Naive thymus-derived CD8-positive, alpha-beta T cell (primary cell): Measurements from ENCODE around the gene CD300LG. TPM values are rescaled to one million over a fixed set of nuclear protein-coding genes. Genes with fewer than 3 reads are reported as not detected.
A peak's percentile ranks its signal among the peaks of the same experiment; 100 is the strongest.
"Not testable (repeated sequence)": the region's sequence is repeated elsewhere in the genome, so short reads cannot be mapped to it uniquely, and the experiment has no call there.

Experiments used
- ATAC-seq, 2 donors: fragments of 150-1000 bp; cut with Tn5 transposase in 1 of 2; sonication (Bioruptor Pico), chemical (Tn5 transposase) in 1 of 2; 1 replicate in 1 of 2; 2 replicates in 1 of 2; pipeline ENCODE4 v1.10.0; 2021; ENCODE audit warnings: mild to moderate bottlenecking in 2 of 2, moderate library complexity in 2 of 2
- POLR2A ChIA-PET: fragments of 350-600 bp; sonication (Branson Sonifier 250); formaldehyde crosslinking; loops from one replicate; lab custom pipeline; 2021; ENCODE audit warnings: antibody characterized with exemption; lab: Charles Lee
- DNase-seq, 10 donors: peaks; one replicate each; pipeline versions ENCODE4 v3.0.0 to v3.0.0-alpha.2; 2020 to 2022
- H3K27ac Mint-ChIP-seq, 10 donors: one replicate each; pipeline ENCODE4 v1.8.0; 2020 to 2022; ENCODE audit warnings: mild to moderate bottlenecking in 10 of 10, mixed read lengths in 10 of 10, moderate library complexity in 4 of 10, inconsistent platforms in 1 of 10
- H3K27me3 Mint-ChIP-seq, 5 donors: one replicate each; pipeline ENCODE4 v1.8.0; 2021 to 2022; ENCODE audit warnings: mixed read lengths in 5 of 5
- H3K36me3 Mint-ChIP-seq, 3 donors: one replicate each; pipeline ENCODE4 v1.8.0; 2020 to 2022; ENCODE audit warnings: mixed read lengths in 3 of 3, mild to moderate bottlenecking in 2 of 3, inconsistent platforms in 1 of 3
- H3K4me1 Mint-ChIP-seq, 4 donors: one replicate each; pipeline ENCODE4 v1.8.0; 2021 to 2022; ENCODE audit warnings: mixed read lengths in 4 of 4
- H3K4me3 Mint-ChIP-seq, 10 donors: one replicate each; pipeline ENCODE4 v1.8.0; 2020 to 2022; ENCODE audit warnings: mild to moderate bottlenecking in 10 of 10, mixed read lengths in 10 of 10, moderate library complexity in 6 of 10, inconsistent platforms in 1 of 10
- H3K9me3 Mint-ChIP-seq, 9 donors: one replicate each; pipeline ENCODE4 v1.8.0; 2020 to 2022; ENCODE audit warnings: mixed read lengths in 9 of 9, mild to moderate bottlenecking in 3 of 9, inconsistent platforms in 1 of 9, moderate library complexity in 1 of 9
- polyA plus RNA-seq, 3 donors: library from polyadenylated mRNA; unstranded; fragments of 300-500 nt; fragmentation: Illumina TruSeq; gene quantifications; one replicate each; pipeline ENCODE4 v1.2.3, GENCODE V29; 2021
- total RNA-seq, 8 experiments: library from RNA in 2 of 8; stranded (reverse) in 2 of 8; gene quantifications; one replicate each; pipeline ENCODE4 v1.2.3 and lab custom pipeline; 2021 to 2026

Gene CD300LG
- total and polyA plus RNA-seq, 5 experiments from 2014 or later, result not detected

- Mint-ChIP-seq H3K4me3 (peak overlapping the region; percentile 4 to 84 (median 54)), H3K27ac (peak overlapping the region in 1 of 10 donors; percentile 48), H3K27me3 (peaks cover 10 to 28% (median 26%) of the 10 kb centered on the region in 5 donors), H3K36me3 (peaks cover 0 to 4% (median 0%) of the 10 kb centered on the region in 3 donors), H3K4me1 (peaks cover 6 to 17% (median 12%) of the 10 kb centered on the region in 4 donors), H3K9me3 (no peaks in the 10 kb centered on the region)
- no peak for DNase-seq
- ATAC-seq, result no peak
- POLR2A ChIA-PET, result no interaction called here
Measured at GRCh38 chr17:43830510-43831140, 16.4 kb upstream of the CD300LG start.

- peak overlapping the region; percentile 72 to 85 (median 81) for H3K4me3 Mint-ChIP-seq
- H3K27ac Mint-ChIP-seq, result peak overlapping the region in 2 of 10 donors; percentile 9 to 50
- peaks cover 9 to 38% (median 35%) of the 10 kb centered on the region in 5 donors for H3K27me3 Mint-ChIP-seq
- H3K9me3 Mint-ChIP-seq, result no peaks in the 10 kb centered on the region
- DNase-seq, result no peak
- ATAC-seq, result no peak
- POLR2A ChIA-PET, result no interaction called here
- peaks cover 0 to 4% (median 0%) of the 10 kb centered on the region in 3 donors for H3K36me3 Mint-ChIP-seq
- peaks cover 6 to 17% (median 12%) of the 10 kb centered on the region in 4 donors for H3K4me1 Mint-ChIP-seq
Measured at GRCh38 chr17:43831633-43832032, 15.3 kb upstream of the CD300LG start.

DNA sequence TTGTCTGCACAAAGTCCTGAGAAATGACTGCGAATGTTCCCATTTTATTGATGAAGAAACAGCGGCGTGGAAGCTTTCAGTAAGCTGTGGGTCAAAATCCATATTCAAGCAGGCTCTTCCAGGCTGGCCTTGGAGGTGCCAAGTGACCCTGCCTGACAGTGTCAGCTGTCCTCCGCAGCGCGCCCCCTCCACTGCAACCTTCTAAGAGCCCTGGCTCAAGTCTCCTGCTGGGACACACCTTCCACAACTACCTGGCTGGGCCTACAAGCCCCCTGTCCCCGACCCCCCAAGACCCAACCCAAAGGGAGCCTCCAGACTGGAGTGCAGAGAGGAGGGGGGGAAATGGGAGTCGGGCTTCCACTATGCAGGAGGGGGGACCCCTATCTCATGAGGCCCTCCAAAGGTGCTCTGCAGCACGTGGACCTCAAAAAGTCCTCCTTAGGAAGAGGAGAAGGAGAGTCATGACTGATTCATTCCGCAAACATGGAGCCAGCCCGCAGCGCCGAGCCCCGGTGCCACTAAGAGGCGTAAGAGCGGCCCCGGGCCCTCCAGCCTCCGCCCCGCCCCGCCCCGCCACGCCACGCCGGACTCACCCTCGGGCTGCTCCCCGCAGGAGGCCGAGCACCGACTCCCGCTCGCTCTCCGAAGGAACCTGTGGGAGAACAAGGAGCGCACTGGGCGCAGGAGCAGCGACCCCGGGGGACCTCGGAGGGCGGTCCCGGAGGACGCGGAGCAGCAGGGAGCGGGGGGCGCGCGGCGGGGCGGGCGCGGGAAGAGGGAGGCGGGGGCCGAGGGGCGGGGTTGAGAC is 14.6 kb upstream of the CD300LG start:
- Mint-ChIP-seq H3K36me3 (peaks cover 0 to 4% (median 0%) of the 10 kb centered on the region in 3 donors), H3K27ac (peak overlapping the region in 3 of 10 donors; percentile 9 to 67 (median 59)), H3K27me3 (peaks cover 10 to 41% (median 36%) of the 10 kb centered on the region in 5 donors), H3K4me3 (peak overlapping the region; percentile 72 to 85 (median 80)), H3K4me1 (peaks cover 6 to 17% (median 12%) of the 10 kb centered on the region in 4 donors), H3K9me3 (no peaks in the 10 kb centered on the region)
- DNase-seq, result peak in 2 of 10 donors; percentile 9 to 20
- ATAC-seq, result peak; percentile 32 to 40
- POLR2A ChIA-PET, result no interaction called here

DNA sequence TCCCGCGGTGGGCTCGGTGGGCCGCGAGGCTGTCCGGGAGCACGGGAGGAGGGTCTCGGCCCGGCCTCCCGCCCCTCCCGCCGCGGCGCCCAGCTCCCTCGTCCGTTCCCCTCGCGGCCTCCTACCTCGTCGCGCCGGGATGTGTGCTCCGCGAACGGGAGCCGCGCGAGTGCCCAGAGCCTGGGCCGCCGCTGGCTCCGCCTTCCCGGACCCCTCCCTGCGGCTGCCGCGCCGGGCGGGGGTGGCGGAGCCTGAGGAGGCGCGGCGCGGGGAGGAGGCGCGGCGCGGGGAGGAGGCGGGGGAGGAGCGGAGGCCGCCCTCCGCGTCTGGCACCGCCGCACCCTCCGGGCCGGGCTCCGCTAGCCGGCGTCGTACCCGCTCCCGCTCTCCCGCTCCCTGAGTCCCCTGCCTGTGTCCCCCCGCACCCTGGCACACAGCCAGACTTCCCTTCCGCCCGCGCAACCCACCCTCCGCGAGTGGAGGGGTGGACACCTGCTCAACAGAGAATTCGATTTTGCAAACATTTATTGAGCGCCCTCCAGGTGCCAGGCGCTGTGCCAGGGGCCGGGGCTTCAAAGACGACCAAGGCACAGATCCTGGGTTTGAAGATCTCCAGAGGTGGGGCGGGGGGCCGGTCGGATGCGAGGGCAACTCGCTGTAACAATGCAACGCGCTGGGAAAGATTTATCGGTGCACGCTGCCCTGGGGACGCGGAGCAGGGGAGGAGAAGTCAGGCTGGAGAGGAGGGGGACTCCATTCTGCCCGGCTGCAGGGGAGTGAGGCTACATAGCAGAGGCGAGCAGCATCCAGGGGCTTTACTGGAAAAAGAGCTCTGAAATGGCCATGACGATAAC is 13.8 kb upstream of the CD300LG start, which contains the start of gene MPP3:
MPP3 (minus strand) TSS at position 171 of the 854 bp plus-strand sequence. CDS start 1,240 bp downstream, outside the sequence.
- H3K27me3 Mint-ChIP-seq, result peaks cover 11 to 43% (median 36%) of the 10 kb centered on the region in 5 donors
- H3K9me3 Mint-ChIP-seq, result no peaks in the 10 kb centered on the region
- ATAC-seq (peak; percentile 85 to 93), DNase-seq (peak in 9 of 10 donors; percentile 26 to 72 (median 45))
- H3K4me1 Mint-ChIP-seq, result peaks cover 6 to 17% (median 12%) of the 10 kb centered on the region in 4 donors
- peaks cover 0 to 4% (median 0%) of the 10 kb centered on the region in 3 donors for H3K36me3 Mint-ChIP-seq
- POLR2A ChIA-PET, result no interaction called here
- peak within 1 kb of the TSS in 3 of 10 donors; percentile 31 to 67 (median 59) for H3K27ac Mint-ChIP-seq
- H3K4me3 Mint-ChIP-seq, result peak within 1 kb of the TSS; percentile 77 to 88 (median 84)

DNA sequence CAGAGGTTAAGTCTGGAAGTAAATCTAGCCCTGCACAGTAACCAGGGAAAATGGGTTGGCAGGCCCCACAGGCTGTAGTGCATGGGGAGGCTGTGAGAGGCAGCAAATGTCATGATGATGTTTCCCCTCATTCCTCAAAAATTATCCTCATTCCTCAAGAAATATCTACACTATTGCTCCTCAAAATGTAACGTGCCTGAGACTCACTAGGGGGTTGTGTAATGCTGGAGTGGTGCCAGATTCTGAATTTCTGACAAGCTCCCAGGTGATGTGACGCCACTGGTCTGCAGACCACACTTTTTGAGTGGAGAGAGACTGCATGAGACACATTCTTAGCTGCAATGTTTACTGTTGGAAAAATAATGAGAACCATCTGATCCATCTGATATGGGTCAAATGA is 12.9 kb upstream of the CD300LG start:
- Mint-ChIP-seq H3K27ac (peak overlapping the region in 1 of 10 donors; percentile 10), H3K4me3 (peak overlapping the region in 9 of 10 donors; percentile 43 to 88 (median 83)), H3K4me1 (peaks cover 6 to 17% (median 12%) of the 10 kb centered on the region in 4 donors), H3K36me3 (peaks cover 0 to 4% (median 0%) of the 10 kb centered on the region in 3 donors), H3K9me3 (no peaks in the 10 kb centered on the region), H3K27me3 (peaks cover 11 to 43% (median 41%) of the 10 kb centered on the region in 5 donors)
- POLR2A ChIA-PET, result interaction anchor here (0.6 kb wide), 1 partner anchor 423 kb away, joined by 6 read pairs; no protein-coding TSS in a partner anchor
- DNase-seq (no peak), ATAC-seq (no peak)

DNA sequence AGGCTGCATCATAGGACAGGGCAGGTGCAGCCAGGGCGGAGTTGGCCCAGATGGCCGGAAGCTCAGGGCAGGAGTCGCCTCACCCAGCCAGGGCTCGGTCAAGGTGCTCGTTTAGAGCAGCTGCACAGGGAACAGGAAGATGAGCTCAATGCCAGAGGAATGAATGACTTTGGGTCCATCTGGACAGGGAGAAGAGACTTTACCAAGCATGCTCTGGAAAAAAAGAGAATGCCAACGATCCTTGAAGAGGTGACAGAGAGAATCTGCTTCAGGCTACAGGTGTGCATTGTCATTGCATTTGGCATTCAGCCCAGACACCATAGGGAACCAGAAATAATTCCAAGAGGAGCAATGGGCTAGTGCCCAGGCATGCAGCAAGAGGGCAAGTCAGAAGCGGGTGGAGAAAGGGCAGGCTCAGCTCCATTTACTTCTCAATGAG is 7.3 kb upstream of the CD300LG start:
- Mint-ChIP-seq H3K9me3 (no peaks in the 10 kb centered on the region), H3K36me3 (no peaks in the 10 kb centered on the region), H3K4me3 (no peak overlapping the region), H3K27me3 (peaks cover 13 to 51% (median 29%) of the 10 kb centered on the region in 5 donors), H3K27ac (no peak overlapping the region), H3K4me1 (peaks cover 0 to 2% (median 0%) of the 10 kb centered on the region in 4 donors)
- POLR2A ChIA-PET, result no interaction called here
- no peak for ATAC-seq
- DNase-seq, result no peak

DNA sequence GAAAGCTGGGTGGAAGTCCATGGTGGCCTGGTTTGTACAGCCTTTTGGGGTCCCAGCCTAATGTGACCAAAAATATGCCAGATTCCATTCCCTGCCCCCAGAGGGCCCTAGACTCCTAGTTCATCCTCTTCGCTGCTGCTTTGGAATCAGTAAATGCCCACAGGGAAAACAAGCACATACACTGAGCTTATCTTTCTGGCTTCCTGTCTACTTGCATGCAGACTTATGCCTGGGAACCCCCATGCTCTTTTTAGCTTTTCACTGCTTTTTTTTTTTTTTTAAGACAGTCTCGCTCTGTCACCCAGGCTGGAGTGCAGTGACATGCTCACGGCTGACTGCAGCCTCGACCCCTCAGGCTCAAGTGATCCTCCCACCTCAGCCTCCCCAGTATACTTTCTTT is 6.2 kb upstream of the CD300LG start:
- Mint-ChIP-seq H3K36me3 (no peaks in the 10 kb centered on the region), H3K9me3 (no peaks in the 10 kb centered on the region), H3K27me3 (peaks cover 10 to 42% (median 26%) of the 10 kb centered on the region in 5 donors), H3K4me1 (peaks cover 0 to 2% (median 0%) of the 10 kb centered on the region in 4 donors), H3K4me3 (no peak overlapping the region), H3K27ac (no peak overlapping the region)
- POLR2A ChIA-PET, result interaction anchor here (0.5 kb wide), 1 partner anchor 199 kb away, joined by 3 read pairs; no protein-coding TSS in a partner anchor
- DNase-seq (no peak), ATAC-seq (no peak)

DNA sequence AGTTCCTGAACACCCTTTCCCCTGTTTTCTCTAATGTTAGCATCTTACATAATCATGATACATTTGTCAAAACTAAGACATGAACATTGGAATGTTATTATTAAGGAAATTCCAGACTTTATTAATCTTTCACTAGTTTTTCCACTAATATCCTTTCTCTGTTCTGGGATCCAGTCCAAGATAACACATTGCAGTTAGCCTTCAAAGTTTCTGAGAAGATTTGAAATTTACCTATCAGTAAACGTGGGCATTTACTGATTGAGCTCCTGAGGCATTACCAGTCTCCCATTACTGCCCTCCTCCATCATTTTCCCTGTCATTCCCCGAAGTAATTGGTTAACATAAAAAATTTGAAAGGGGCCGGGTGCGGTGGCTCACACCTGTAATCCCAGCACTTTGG is 5.7 kb upstream of the CD300LG start:
- Mint-ChIP-seq H3K36me3 (no peaks in the 10 kb centered on the region), H3K9me3 (no peaks in the 10 kb centered on the region), H3K27me3 (peaks cover 10 to 38% (median 26%) of the 10 kb centered on the region in 5 donors), H3K27ac (no peak overlapping the region), H3K4me1 (peaks cover 0 to 2% (median 0%) of the 10 kb centered on the region in 4 donors), H3K4me3 (no peak overlapping the region)
- POLR2A ChIA-PET, result no interaction called here
- ATAC-seq, result no peak
- no peak for DNase-seq

GRCh38 chr17:43842091-43842974 is 4.6 kb upstream of the CD300LG start:
- POLR2A ChIA-PET, result not testable (repeated sequence)

DNA sequence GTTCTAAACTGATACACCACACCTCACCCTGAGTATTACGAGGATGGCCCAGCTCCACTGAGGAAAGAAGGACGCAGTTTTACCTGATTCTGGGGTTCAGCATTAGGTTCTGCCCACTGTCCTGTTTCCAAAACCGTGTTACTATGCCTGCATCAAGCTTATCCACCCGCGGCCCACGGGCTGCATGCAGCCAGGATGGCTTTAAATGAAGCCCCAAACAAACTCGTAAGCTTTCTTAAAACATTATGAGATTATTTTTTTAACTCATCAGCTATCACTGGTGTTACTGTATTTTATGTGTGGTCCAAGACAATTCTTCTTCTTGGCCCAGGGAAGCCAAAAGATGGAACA is 4.0 kb upstream of the CD300LG start:
- Mint-ChIP-seq H3K4me1 (peaks cover 0 to 2% (median 0%) of the 10 kb centered on the region in 4 donors), H3K36me3 (no peaks in the 10 kb centered on the region), H3K4me3 (no peak overlapping the region), H3K27me3 (peaks cover 18 to 42% (median 24%) of the 10 kb centered on the region in 5 donors), H3K27ac (no peak overlapping the region), H3K9me3 (no peaks in the 10 kb centered on the region)
- no peak for DNase-seq
- POLR2A ChIA-PET, result no interaction called here
- no peak for ATAC-seq

More at GRCh38 chr17:43842091-43842974, 4.6 kb upstream of the CD300LG start:
- not testable (repeated sequence) for H3K9me3 Mint-ChIP-seq, ATAC-seq, H3K27ac Mint-ChIP-seq, H3K4me3 Mint-ChIP-seq, DNase-seq, H3K36me3 Mint-ChIP-seq, H3K4me1 Mint-ChIP-seq
- peaks cover 15 to 35% (median 24%) of the 10 kb centered on the region in 5 donors for H3K27me3 Mint-ChIP-seq

GRCh38 chr17:43844241-43844640 is 2.7 kb upstream of the CD300LG start:
- DNase-seq, result no peak
- peaks cover 0 to 2% (median 0%) of the 10 kb centered on the region in 4 donors for H3K4me1 Mint-ChIP-seq
- H3K27me3 Mint-ChIP-seq, result peaks cover 18 to 44% (median 26%) of the 10 kb centered on the region in 5 donors
- POLR2A ChIA-PET, result no interaction called here
- no peaks in the 10 kb centered on the region for H3K9me3 Mint-ChIP-seq
- no peak overlapping the region for H3K4me3 Mint-ChIP-seq
- H3K27ac Mint-ChIP-seq, result no peak overlapping the region
- ATAC-seq, result no peak
- H3K36me3 Mint-ChIP-seq, result no peaks in the 10 kb centered on the region
